Activated CD8-positive, alpha-beta memory T cell treated with anti-CD3 and anti-CD28 coated beads for 48 hours (primary cell): ENCODE results near the gene RYR2.
"Not testable (repeated sequence)": the region's sequence is repeated elsewhere in the genome, so short reads cannot be mapped to it uniquely, and the experiment has no call there.

Source experiments
- DNase-seq, 3 experiments: peaks; one replicate each; pipeline ENCODE4 v3.0.0-alpha.2; 2020; ENCODE audit warnings: low read depth in 2 of 3, low spot score in 2 of 3

RYR2 gene

GRCh38 chr1:237074371-237075117, 32.6 kb downstream of the RYR2 start:
- DNase-seq, result no peak

GRCh38 chr1:237084341-237085077, 42.5 kb downstream of the RYR2 start:
- no peak for DNase-seq

- no peak for DNase-seq
Measured at GRCh38 chr1:237091691-237092090, 49.7 kb downstream of the RYR2 start.

- DNase-seq, result no peak
Measured at GRCh38 chr1:237093691-237094090, 51.7 kb downstream of the RYR2 start.

- DNase-seq, result no peak
Measured at GRCh38 chr1:237098541-237098940, 56.6 kb downstream of the RYR2 start.

GRCh38 chr1:237103021-237103420, 61.0 kb downstream of the RYR2 start:
- no peak for DNase-seq

- DNase-seq, result no peak
Measured at GRCh38 chr1:237104096-237104495, 62.1 kb downstream of the RYR2 start.

GRCh38 chr1:237105826-237106225, 63.8 kb downstream of the RYR2 start:
- DNase-seq, result no peak

- DNase-seq, result no peak
Measured at GRCh38 chr1:237108297-237109040, 66.5 kb downstream of the RYR2 start.

- no peak for DNase-seq
Measured at GRCh38 chr1:237111807-237112206, 69.8 kb downstream of the RYR2 start.

- no peak for DNase-seq
Measured at GRCh38 chr1:237112663-237113062, 70.7 kb downstream of the RYR2 start.

- no peak for DNase-seq
Measured at GRCh38 chr1:237115035-237115434, 73.1 kb downstream of the RYR2 start.

GRCh38 chr1:237119091-237119490, 77.1 kb downstream of the RYR2 start:
- no peak for DNase-seq

GRCh38 chr1:237120683-237121082, 78.7 kb downstream of the RYR2 start:
- DNase-seq, result no peak

- DNase-seq, result no peak
Measured at GRCh38 chr1:237124856-237125462, 83.0 kb downstream of the RYR2 start.

GRCh38 chr1:237126180-237126579, 84.2 kb downstream of the RYR2 start:
- DNase-seq, result no peak

GRCh38 chr1:237127301-237127700, 85.3 kb downstream of the RYR2 start:
- not testable (repeated sequence) for DNase-seq

GRCh38 chr1:237133921-237134320, 91.9 kb downstream of the RYR2 start:
- no peak for DNase-seq

GRCh38 chr1:237134929-237135328, 92.9 kb downstream of the RYR2 start:
- DNase-seq, result no peak

GRCh38 chr1:237138551-237138950, 96.6 kb downstream of the RYR2 start:
- DNase-seq, result no peak

- DNase-seq, result no peak
Measured at GRCh38 chr1:237139732-237140131, 97.7 kb downstream of the RYR2 start.
